IMR-90 (cell line): Measurements from ENCODE around the gene SLC35F3. TPM values are rescaled to one million over a fixed set of nuclear protein-coding genes. Genes with fewer than 3 reads are reported as not detected.
A peak's percentile ranks its signal among the peaks of the same experiment; 100 is the strongest.

Source experiments
- ATAC-seq: fragments of 200-7000 bp; cut with Tn5 transposase; 2 replicates; pipeline ENCODE4 v1.9.1; 2020; ENCODE audit warnings: low read depth, mild to moderate bottlenecking, moderate library complexity
- BruUV-seq: library from RNA; stranded (reverse); fragments of 400-500 nt; replicated peaks from 2 replicates; lab custom pipeline; 2021; lab: Mats Ljungman, UMichigan
- CTCF ChIA-PET: fragments of 300-600 bp; formaldehyde crosslinking; extraction: SDS; loops from one replicate; lab custom pipeline; 2021; ENCODE audit warnings: antibody characterized with exemption; lab: Yijun Ruan, JAX
- POLR2A ChIA-PET: fragments of 300-600 bp; sonication (Branson Sonifier 250); formaldehyde crosslinking; loops from one replicate; lab custom pipeline; 2022; ENCODE audit warnings: antibody characterized with exemption; ENCODE audit not compliant: unreplicated experiment; lab: Charles Lee
- DNase-seq: peaks from one replicate; pipeline ENCODE4 v3.0.0; 2013
- H2AFZ ChIP-seq: replicated peaks from 2 replicates; pipeline ENCODE3; 2013; ENCODE audit warnings: low read length, mild to moderate bottlenecking; ENCODE audit not compliant: poor library complexity
- H2AK5ac ChIP-seq: 2 replicates; pipeline ENCODE4 v1.6.1; 2013; ENCODE audit warnings: low read depth, low read length, inconsistent platforms
- H2AK9ac ChIP-seq: replicated peaks from 2 replicates; pipeline ENCODE3; 2013; ENCODE audit warnings: mild to moderate bottlenecking, low read depth, low read length, moderate library complexity; ENCODE audit not compliant: poor library complexity
- H2BK120ac ChIP-seq: 2 replicates; pipeline ENCODE4 v1.6.1; 2013; ENCODE audit warnings: low read depth, low read length, inconsistent platforms
- H2BK15ac ChIP-seq: 3 replicates; pipeline ENCODE4 v1.6.1; 2013; ENCODE audit warnings: low read depth, low read length, inconsistent platforms
- H2BK20ac ChIP-seq: 2 replicates; pipeline ENCODE4 v1.6.1; 2013; ENCODE audit warnings: low read depth, mild to moderate bottlenecking, inconsistent platforms, low read length, moderate library complexity
- H2BK5ac ChIP-seq: 2 replicates; pipeline ENCODE4 v1.6.1; 2013; ENCODE audit warnings: mild to moderate bottlenecking, low read depth, low read length, inconsistent platforms; ENCODE audit not compliant: poor library complexity, severe bottlenecking
- H3K14ac ChIP-seq: replicated peaks from 2 replicates; pipeline ENCODE4 v1.6.1; 2013; ENCODE audit warnings: low read depth, low read length, inconsistent platforms
- H3K18ac ChIP-seq: 2 replicates; pipeline ENCODE4 v1.6.1; 2013; ENCODE audit warnings: low read depth, low read length, control low read depth
- H3K23ac ChIP-seq: 2 replicates; pipeline ENCODE4 v1.6.1; 2013; ENCODE audit warnings: low read depth, low read length, inconsistent platforms
- H3K27ac ChIP-seq: 2 replicates; pipeline ENCODE4 v1.5.1; 2013; ENCODE audit warnings: mild to moderate bottlenecking, control low read depth, low read length; ENCODE audit not compliant: insufficient read depth
- H3K27me3 ChIP-seq: 2 replicates; pipeline ENCODE4 v1.6.1; 2013; ENCODE audit warnings: low read length; ENCODE audit not compliant: control insufficient read depth, insufficient read depth
- H3K36me3 ChIP-seq: 2 replicates; pipeline ENCODE4 v1.6.1; 2013; ENCODE audit warnings: low read length, mixed read lengths; ENCODE audit not compliant: control insufficient read depth, insufficient read depth
- H3K4ac ChIP-seq: 2 replicates; pipeline ENCODE4 v1.6.1; 2013; ENCODE audit warnings: low read depth, low read length, inconsistent platforms
- H3K4me1 ChIP-seq: 2 replicates; pipeline ENCODE4 v1.6.1; 2013; ENCODE audit warnings: low read length, mixed read lengths; ENCODE audit not compliant: control insufficient read depth, insufficient read depth
- H3K4me2 ChIP-seq: 2 replicates; pipeline ENCODE4 v1.6.1; 2013; ENCODE audit warnings: low read depth, mild to moderate bottlenecking, control low read depth, low read length, moderate library complexity
- H3K4me3 ChIP-seq: 2 replicates; pipeline ENCODE4 v1.5.1; 2013; ENCODE audit warnings: low read depth, mild to moderate bottlenecking, control low read depth, low read length, moderate library complexity; ENCODE audit not compliant: insufficient read depth
- H3K56ac ChIP-seq: 2 replicates; pipeline ENCODE4 v1.6.1; 2013; ENCODE audit warnings: low read length, inconsistent platforms; ENCODE audit not compliant: insufficient read depth; ENCODE audit errors: extremely low read depth
- H3K79me1 ChIP-seq, 2 experiments: 2 replicates each; pipeline ENCODE4 v1.6.1; 2013; ENCODE audit warnings: low read length in 2 of 2, inconsistent platforms in 1 of 2, low read depth in 1 of 2
- H3K9ac ChIP-seq: 2 replicates; pipeline ENCODE4 v1.6.1; 2013; ENCODE audit warnings: low read depth, low read length, control low read depth
- H3K9me1 ChIP-seq: 2 replicates; pipeline ENCODE4 v1.6.1; 2013; ENCODE audit warnings: low read length, inconsistent platforms; ENCODE audit not compliant: insufficient read depth
- H3K9me3 ChIP-seq: 2 replicates; pipeline ENCODE4 v1.6.1; 2013; ENCODE audit warnings: low read length; ENCODE audit not compliant: control insufficient read depth, insufficient read depth
- H4K20me1 ChIP-seq: 2 replicates; pipeline ENCODE4 v1.6.1; 2013; ENCODE audit warnings: low read length, inconsistent platforms; ENCODE audit not compliant: insufficient read depth
- H4K5ac ChIP-seq: 2 replicates; pipeline ENCODE4 v1.6.1; 2013; ENCODE audit warnings: mild to moderate bottlenecking, low read depth, low read length, control low read depth
- H4K8ac ChIP-seq, 2 experiments: 2 replicates each; pipeline ENCODE4 v1.6.1; 2013; ENCODE audit warnings: low read depth in 2 of 2, low read length in 2 of 2, control low read depth in 1 of 2, inconsistent platforms in 1 of 2
- H4K91ac ChIP-seq: 2 replicates; pipeline ENCODE4 v1.6.1; 2013; ENCODE audit warnings: low read depth, low read length, inconsistent platforms; ENCODE audit not compliant: insufficient read depth
- FOS ChIP-seq: fragments of 150-350 bp; IDR thresholded peaks from 2 replicates; pipeline ENCODE4 v1.6.1; 2016; ENCODE audit warnings: low read depth, low read length
- POLR2A ChIP-seq: IDR thresholded peaks from 2 replicates; pipeline ENCODE4 v1.6.1; 2012; ENCODE audit warnings: mild to moderate bottlenecking, low read depth, low read length
- RAD21 ChIP-seq: IDR thresholded peaks from 2 replicates; pipeline ENCODE4 v1.6.1; 2012; ENCODE audit warnings: low read length, improper control_type of control experiment
- WGBS, 2 experiments: methylation state at CpG; one replicate each; pipeline versions ENCODE4 v1.1.5 to v1.1.7; 2013; ENCODE audit warnings: missing lambda C conversion rate in 2 of 2; ENCODE audit not compliant: insufficient read length in 1 of 2; ENCODE audit errors: extremely low coverage in 2 of 2; 5-methylcytosine and 5-hydroxymethylcytosine counted together
- dilution Hi-C: fragments of 300-500 bp; cut with HindIII; formaldehyde crosslinking; loops from one replicate; pipeline ENCODE4 v1.14.3; 2018; ENCODE audit warnings: low sequenced_read_pairs; ENCODE audit not compliant: unreplicated experiment
- in situ Hi-C: fragments of 300-500 bp; cut with MboI; formaldehyde crosslinking; loops from 3 replicates; pipeline ENCODE4 v1.14.3; 2019; ENCODE audit warnings: low sequenced_read_pairs, inconsistent platforms, mixed read lengths
- intact Hi-C: fragments of 100-400 bp; cut with micrococcal nuclease; formaldehyde crosslinking; loops from 2 replicates; pipeline ENCODE4 v1.10.0; 2022
- polyA plus RNA-seq, 3 experiments: library from polyadenylated mRNA; depleted of rRNA; stranded (reverse); fragments of >200 nt; gene quantifications; 2 replicates each; pipeline ENCODE4 v1.2.3, GENCODE V29; 2012; ENCODE audit warnings: low replicate concordance in 1 of 3
- total RNA-seq: library from RNA; depleted of rRNA; stranded (reverse); fragments of >200 nt; gene quantifications from 2 replicates; pipeline ENCODE4 v1.2.3, GENCODE V29; 2012

Gene SLC35F3
- total and polyA plus RNA-seq, 2 of the 4 experiments (the other 2 are of a cell fraction) = under 0.01 to 0.17 TPM

DNA sequence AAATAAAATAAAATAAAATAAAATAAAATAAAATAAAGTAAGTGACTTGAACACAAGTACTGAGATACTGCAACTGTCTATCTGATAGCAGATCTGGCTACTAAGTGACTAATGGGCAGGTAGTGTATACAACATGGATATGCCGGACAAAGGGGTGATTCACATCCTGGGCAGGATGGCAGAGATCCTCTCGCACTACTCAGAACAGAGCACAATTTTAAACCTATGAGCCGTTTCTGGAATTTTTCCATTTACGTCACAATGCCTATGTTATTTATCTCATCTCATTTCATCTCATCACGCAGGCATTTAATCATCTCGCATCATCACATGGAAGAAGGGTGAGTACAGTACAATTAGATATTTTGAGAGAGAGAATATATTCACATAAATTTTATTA lies 235.5 kb downstream of the SLC35F3 start:
- H3K4me1 ChIP-seq = no peaks in the 10 kb centered on the region; the same call in 1 of the 2 replicates
- H4K5ac ChIP-seq = no peak overlapping the region
- ChIA-PET CTCF (no interaction called here), POLR2A (no interaction called here)
- no peak overlapping the region for H3K18ac ChIP-seq
- BruUV-seq = no TSS peak
- H3K23ac ChIP-seq = no peak overlapping the region
- no peak overlapping the region for H3K9ac ChIP-seq
- H2AK5ac ChIP-seq = no peak overlapping the region
- H3K27me3 ChIP-seq = no peaks in the 10 kb centered on the region
- no peak overlapping the region for H2AK9ac ChIP-seq
- no peak overlapping the region for H2AFZ ChIP-seq
- no CpG with 5 or more reads among the region's 6 CpGs for WGBS, 2 experiments
- no peak overlapping the region for H3K14ac ChIP-seq
- H4K91ac ChIP-seq = no peak overlapping the region
- ATAC-seq (peak; percentile 86), DNase-seq (peak; percentile 92)
- H2BK15ac ChIP-seq = no peak overlapping the region
- H3K4ac ChIP-seq = no peak overlapping the region
- H3K9me1 ChIP-seq = no peaks in the 10 kb centered on the region
- no peak overlapping the region for H3K4me3 ChIP-seq
- H3K36me3 ChIP-seq = no peaks in the 10 kb centered on the region
- in situ Hi-C loops (loop anchor here (25.0 kb wide), 2 partner anchors 172 to 972 kb away; no protein-coding TSS in a partner anchor), dilution Hi-C loops (no loop called here), intact Hi-C loops (no loop called here)
- no peak overlapping the region for H3K27ac ChIP-seq
- no peak overlapping the region for H3K56ac ChIP-seq
- H2BK120ac ChIP-seq = no peak overlapping the region
- H2BK20ac ChIP-seq = no peak overlapping the region
- peak overlapping the region; percentile 97 for H2BK5ac ChIP-seq
- peaks cover 5% of the 10 kb centered on the region for H3K9me3 ChIP-seq
- H4K8ac ChIP-seq = no peak overlapping the region
- H3K4me2 ChIP-seq = no peak overlapping the region
- no peaks in the 10 kb centered on the region for H4K20me1 ChIP-seq
- TF ChIP-seq RAD21 (no peak), FOS (peak; percentile 43; the same call in 1 of the 2 replicates), POLR2A (no peak)
- no peaks in the 10 kb centered on the region for H3K79me1 ChIP-seq
